Measurements from ENCODE around the gene SFXN5. TPM values are rescaled to one million over a fixed set of nuclear protein-coding genes. Genes with fewer than 3 reads are reported as not detected.

Gene SFXN5
- total RNA-seq, 1 experiment from 2014 or later, result 15.2 TPM

DNA sequence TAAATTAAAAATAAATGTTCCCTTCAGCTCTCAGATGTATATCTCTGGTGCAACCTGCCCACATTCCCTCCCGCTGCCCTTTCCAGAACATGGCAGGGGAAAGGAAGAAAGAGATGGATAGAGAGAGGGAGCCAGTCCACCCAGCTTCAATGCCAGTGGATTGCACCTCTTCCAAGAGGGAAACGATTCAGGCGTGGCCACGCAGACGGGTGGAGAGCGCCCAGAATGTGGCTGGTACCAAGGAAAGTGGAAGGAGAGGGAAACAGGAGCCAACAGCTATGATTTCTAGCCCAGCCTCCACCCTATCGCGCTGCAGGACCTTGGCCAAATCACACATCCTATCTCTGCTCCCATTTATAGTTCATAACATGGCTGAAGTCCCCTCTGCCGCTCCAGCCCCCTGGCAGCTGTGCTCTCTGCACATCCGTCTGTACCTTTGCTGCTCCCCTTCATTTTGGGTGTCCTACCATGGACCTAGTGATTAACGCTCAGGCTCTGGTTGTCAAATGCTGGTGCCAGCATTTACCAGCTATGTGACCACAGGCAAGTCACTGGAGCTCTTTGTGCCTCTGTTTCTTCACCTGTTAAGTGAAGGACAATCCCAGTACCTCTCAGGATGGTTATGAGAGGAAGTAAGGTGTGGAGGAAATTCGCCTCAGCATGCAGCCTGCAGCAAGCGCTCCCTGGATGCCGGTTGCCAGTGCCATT lies 66.5 kb downstream of the SFXN5 start:
- H3K9me3 ChIP-seq (ENCODE audit: insufficient read depth, low read depth), result no peaks in the 10 kb centered on the region
- no peaks in the 10 kb centered on the region for H3F3A ChIP-seq (ENCODE audit: insufficient read depth, low read depth)
- peaks cover 5% of the 10 kb centered on the region; the same call in 1 of the 2 replicates for H3K4me1 ChIP-seq (replicated peaks; ENCODE audit: insufficient read depth)
- H3K4me2 ChIP-seq, result no peak overlapping the region
- H3K4me3 ChIP-seq, result no peak overlapping the region
- DNase-seq, result no peak
- POLR2A ChIA-PET (ENCODE audit: unreplicated experiment), result no interaction called here
- H3K27ac ChIP-seq, result no peak overlapping the region
- H2AFZ ChIP-seq, result no peak overlapping the region
- CTCF ChIA-PET, result no interaction called here
- BruUV-seq (replicated peaks), result no TSS peak
- no peaks in the 10 kb centered on the region for H4K20me1 ChIP-seq (ENCODE audit: insufficient read depth)
- H3K79me2 ChIP-seq (ENCODE audit: low read depth), result no peaks in the 10 kb centered on the region
- TF ChIP-seq, protein P1, sequence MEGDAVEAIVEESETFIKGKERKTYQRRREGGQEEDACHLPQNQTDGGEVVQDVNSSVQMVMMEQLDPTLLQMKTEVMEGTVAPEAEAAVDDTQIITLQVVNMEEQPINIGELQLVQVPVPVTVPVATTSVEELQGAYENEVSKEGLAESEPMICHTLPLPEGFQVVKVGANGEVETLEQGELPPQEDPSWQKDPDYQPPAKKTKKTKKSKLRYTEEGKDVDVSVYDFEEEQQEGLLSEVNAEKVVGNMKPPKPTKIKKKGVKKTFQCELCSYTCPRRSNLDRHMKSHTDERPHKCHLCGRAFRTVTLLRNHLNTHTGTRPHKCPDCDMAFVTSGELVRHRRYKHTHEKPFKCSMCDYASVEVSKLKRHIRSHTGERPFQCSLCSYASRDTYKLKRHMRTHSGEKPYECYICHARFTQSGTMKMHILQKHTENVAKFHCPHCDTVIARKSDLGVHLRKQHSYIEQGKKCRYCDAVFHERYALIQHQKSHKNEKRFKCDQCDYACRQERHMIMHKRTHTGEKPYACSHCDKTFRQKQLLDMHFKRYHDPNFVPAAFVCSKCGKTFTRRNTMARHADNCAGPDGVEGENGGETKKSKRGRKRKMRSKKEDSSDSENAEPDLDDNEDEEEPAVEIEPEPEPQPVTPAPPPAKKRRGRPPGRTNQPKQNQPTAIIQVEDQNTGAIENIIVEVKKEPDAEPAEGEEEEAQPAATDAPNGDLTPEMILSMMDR (conservative IDR thresholded peaks at IDR 0.05), result no peak
- no peak for TF ChIP-seq EZH2 (IDR thresholded peaks at IDR 0.05; ENCODE audit: low read depth)
- no peaks in the 10 kb centered on the region for H3K9me2 ChIP-seq (ENCODE audit: insufficient read depth)
- H3K36me3 ChIP-seq (ENCODE audit: low read depth), result no peaks in the 10 kb centered on the region
- intact Hi-C loops (cut with micrococcal nuclease; ENCODE audit: unreplicated experiment), result no loop called here
- H3K27me3 ChIP-seq (ENCODE audit: insufficient read depth, low read depth), result no peaks in the 10 kb centered on the region

DNA sequence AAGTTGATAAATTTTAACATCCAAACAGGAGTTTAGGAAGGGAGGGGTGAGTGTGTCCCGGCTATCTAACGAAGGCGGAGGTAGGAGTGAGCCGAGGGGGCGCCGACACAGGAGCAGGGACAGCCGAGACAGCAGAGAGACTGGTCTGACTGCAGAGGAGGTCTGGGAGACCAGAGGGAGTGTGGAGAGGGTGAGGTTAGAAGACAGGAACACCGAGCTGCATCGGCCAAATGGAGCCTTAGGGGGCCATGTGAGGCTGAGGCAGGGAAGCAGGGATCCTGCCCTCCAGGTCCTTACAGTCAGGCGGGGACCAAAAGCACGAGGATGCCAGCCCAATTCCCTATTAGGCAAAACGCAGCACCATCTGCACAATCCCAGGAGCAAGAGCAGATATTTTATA lies 67.0 kb downstream of the SFXN5 start:
- H3K36me3 ChIP-seq (ENCODE audit: low read depth), result no peaks in the 10 kb centered on the region
- H2AFZ ChIP-seq, result no peak overlapping the region
- no peaks in the 10 kb centered on the region for H4K20me1 ChIP-seq (ENCODE audit: insufficient read depth)
- H3K4me2 ChIP-seq, result no peak overlapping the region
- POLR2A ChIA-PET (ENCODE audit: unreplicated experiment), result no interaction called here
- H3K27me3 ChIP-seq (ENCODE audit: insufficient read depth, low read depth), result no peaks in the 10 kb centered on the region
- H3K4me1 ChIP-seq (replicated peaks; ENCODE audit: insufficient read depth), result peaks cover 6% of the 10 kb centered on the region; the same call in 1 of the 2 replicates
- TF ChIP-seq EZH2 (IDR thresholded peaks at IDR 0.05; ENCODE audit: low read depth), result no peak
- TF ChIP-seq, protein P1 (conservative IDR thresholded peaks at IDR 0.05), result no peak
- DNase-seq, result no peak
- H3F3A ChIP-seq (ENCODE audit: insufficient read depth, low read depth), result no peaks in the 10 kb centered on the region
- no peaks in the 10 kb centered on the region for H3K9me3 ChIP-seq (ENCODE audit: insufficient read depth, low read depth)
- no peak overlapping the region for H3K27ac ChIP-seq
- no peak overlapping the region for H3K4me3 ChIP-seq
- CTCF ChIA-PET, result no interaction called here
- intact Hi-C loops (cut with micrococcal nuclease; ENCODE audit: unreplicated experiment), result no loop called here
- no TSS peak for BruUV-seq (replicated peaks)
- no peaks in the 10 kb centered on the region for H3K79me2 ChIP-seq (ENCODE audit: low read depth)
- H3K9me2 ChIP-seq (ENCODE audit: insufficient read depth), result no peaks in the 10 kb centered on the region

DNA sequence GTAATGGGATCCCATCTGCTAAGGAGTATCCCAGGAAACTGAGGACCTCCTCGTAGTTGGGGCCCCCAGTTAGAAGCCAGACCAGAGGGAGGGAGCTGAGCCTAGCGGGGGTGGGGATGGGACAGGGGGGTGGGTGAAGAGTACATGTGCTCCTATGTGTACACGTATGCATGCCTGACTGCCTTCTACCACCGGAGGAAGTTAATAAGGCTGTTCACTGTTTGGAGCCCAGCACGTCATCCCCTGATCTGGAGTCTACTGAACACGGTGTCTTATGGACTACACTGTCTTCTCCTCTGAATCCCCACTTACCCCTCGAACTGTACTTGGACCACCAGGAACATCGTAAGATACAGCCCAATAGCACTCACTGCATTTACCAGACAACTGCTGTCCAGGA lies 68.5 kb downstream of the SFXN5 start:
- Histone ChIP-seq H3K9me2 (ENCODE audit: insufficient read depth) (no peaks in the 10 kb centered on the region), H3F3A (ENCODE audit: insufficient read depth, low read depth) (no peaks in the 10 kb centered on the region), H3K4me2 (no peak overlapping the region), H4K20me1 (ENCODE audit: insufficient read depth) (no peaks in the 10 kb centered on the region), H3K36me3 (ENCODE audit: low read depth) (no peaks in the 10 kb centered on the region), H3K79me2 (ENCODE audit: low read depth) (no peaks in the 10 kb centered on the region), H3K27me3 (ENCODE audit: insufficient read depth, low read depth) (no peaks in the 10 kb centered on the region), H3K4me1 (replicated peaks; ENCODE audit: insufficient read depth) (peaks cover 6% of the 10 kb centered on the region; the same call in 1 of the 2 replicates), H3K4me3 (no peak overlapping the region), H2AFZ (no peak overlapping the region), H3K27ac (no peak overlapping the region), H3K9me3 (ENCODE audit: insufficient read depth, low read depth) (no peaks in the 10 kb centered on the region)
- BruUV-seq (replicated peaks), result no TSS peak
- DNase-seq, result no peak
- ChIA-PET CTCF (no interaction called here), POLR2A (ENCODE audit: unreplicated experiment) (no interaction called here)
- intact Hi-C loops (cut with micrococcal nuclease; ENCODE audit: unreplicated experiment), result no loop called here
- TF ChIP-seq EZH2 (IDR thresholded peaks at IDR 0.05; ENCODE audit: low read depth), result no peak
- TF ChIP-seq, protein P1 (conservative IDR thresholded peaks at IDR 0.05), result no peak

All from PC-9 (cell line).